ENCODE data around the gene MYO9B. TPM values are rescaled to one million over a fixed set of nuclear protein-coding genes. Genes with fewer than 3 reads are reported as not detected.

The MYO9B gene
- polyA plus RNA-seq, 2 of the 4 experiments (the other 2 are of a cell fraction), result 13.0 to 27.7 TPM

DNA sequence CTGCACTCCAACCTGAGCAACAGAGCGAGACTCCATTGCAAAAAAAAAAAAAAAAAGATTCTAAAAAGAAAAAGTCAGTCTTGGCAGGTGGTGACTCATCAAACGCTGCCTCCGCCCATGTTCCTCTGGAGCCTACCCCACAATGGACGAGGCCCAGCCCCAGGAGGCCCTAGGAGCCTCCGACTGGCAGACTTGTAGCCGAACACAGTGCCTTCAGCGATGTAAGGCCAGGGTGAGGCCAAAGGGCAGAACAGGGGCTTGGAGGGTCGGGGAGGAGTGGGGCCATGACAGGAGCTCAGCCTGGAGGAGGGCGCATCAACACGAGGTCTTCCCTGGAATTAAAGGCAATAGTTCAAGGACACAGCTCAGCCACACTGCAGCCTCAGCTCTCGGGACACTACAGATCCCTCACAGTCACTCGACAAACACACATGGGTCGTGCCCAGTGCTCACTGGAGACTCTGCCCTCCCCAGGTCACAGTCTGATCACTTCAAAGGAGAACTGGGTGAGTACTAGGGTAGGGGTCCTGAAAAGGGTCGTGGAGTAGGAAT is 144.7 kb downstream of the MYO9B start:
- POLR2A ChIA-PET, result no interaction called here
- peak; percentile 32 to 39; a peak in 3 of 6 replicates for ATAC-seq

GRCh38 chr19:17225053-17225452 is 149.5 kb downstream of the MYO9B start:
- Histone ChIP-seq H3K4me1 (peaks cover 13% of the 10 kb centered on the region), H3K27ac (peak overlapping the region in 1 of 2 experiments; percentile 92; a peak in 2 of 6 replicates), H3K4me3 (no peak overlapping the region), H3K4me2 (peak overlapping the region; percentile 79; the same call in 1 of the 3 replicates), H3K9me3 (no peaks in the 10 kb centered on the region)
- DNase-seq (ENCODE audit: low read depth in 1 of 2, low spot score in 1 of 2), result no peak
- CTCF ChIA-PET, result interaction anchor here (0.9 to 3.6 kb wide), 3 partner anchors 10 to 58 kb away, joined by 3 to 11 read pairs (median 5); no protein-coding TSS in a partner anchor
- WGBS (ENCODE audit: missing lambda C conversion rate), result 84% methylated on average over 10 of the region's 10 CpGs
- POLR2A ChIA-PET, result no interaction called here
- TF ChIP-seq FOSB (CRISPR knock-in tag; IDR thresholded peaks at IDR 0.05), result no peak
- no peak for ATAC-seq
- FAIRE-seq, result no peak

More for the DNA sequence above, 144.7 kb downstream of the MYO9B start:
- H3K4me1 ChIP-seq, result peaks cover 12% of the 10 kb centered on the region
- H3K9me3 ChIP-seq, result no peaks in the 10 kb centered on the region
- DNase-seq (ENCODE audit: low read depth in 1 of 2, low spot score in 1 of 2) (peak in 1 of 2 experiments; percentile 53), FAIRE-seq (no peak)
- WGBS (ENCODE audit: missing lambda C conversion rate), result 31% methylated on average over 4 of the region's 14 CpGs
- no peak overlapping the region for H3K4me2 ChIP-seq
- H3K27ac ChIP-seq, result peak overlapping the region in 1 of 2 experiments; percentile 68; a peak in 2 of 6 replicates
- H3K4me3 ChIP-seq, result no peak overlapping the region
- CTCF ChIA-PET, result interaction anchor here (0.6 kb wide), 1 partner anchor 1241 kb away, joined by 3 read pairs; no protein-coding TSS in a partner anchor
- TF ChIP-seq FOSL2 (IDR thresholded peaks at IDR 0.05) (no peak), FOSL2 (CRISPR knock-in tag; IDR thresholded peaks at IDR 0.05) (peak; percentile 65), GATA3 (IDR thresholded peaks at IDR 0.05; ENCODE audit: borderline replicate concordance) (no peak)
- TF ChIP-seq, protein P1, sequence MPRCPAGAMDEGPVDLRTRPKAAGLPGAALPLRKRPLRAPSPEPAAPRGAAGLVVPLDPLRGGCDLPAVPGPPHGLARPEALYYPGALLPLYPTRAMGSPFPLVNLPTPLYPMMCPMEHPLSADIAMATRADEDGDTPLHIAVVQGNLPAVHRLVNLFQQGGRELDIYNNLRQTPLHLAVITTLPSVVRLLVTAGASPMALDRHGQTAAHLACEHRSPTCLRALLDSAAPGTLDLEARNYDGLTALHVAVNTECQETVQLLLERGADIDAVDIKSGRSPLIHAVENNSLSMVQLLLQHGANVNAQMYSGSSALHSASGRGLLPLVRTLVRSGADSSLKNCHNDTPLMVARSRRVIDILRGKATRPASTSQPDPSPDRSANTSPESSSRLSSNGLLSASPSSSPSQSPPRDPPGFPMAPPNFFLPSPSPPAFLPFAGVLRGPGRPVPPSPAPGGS (IDR thresholded peaks at IDR 0.05), result no peak

DNA sequence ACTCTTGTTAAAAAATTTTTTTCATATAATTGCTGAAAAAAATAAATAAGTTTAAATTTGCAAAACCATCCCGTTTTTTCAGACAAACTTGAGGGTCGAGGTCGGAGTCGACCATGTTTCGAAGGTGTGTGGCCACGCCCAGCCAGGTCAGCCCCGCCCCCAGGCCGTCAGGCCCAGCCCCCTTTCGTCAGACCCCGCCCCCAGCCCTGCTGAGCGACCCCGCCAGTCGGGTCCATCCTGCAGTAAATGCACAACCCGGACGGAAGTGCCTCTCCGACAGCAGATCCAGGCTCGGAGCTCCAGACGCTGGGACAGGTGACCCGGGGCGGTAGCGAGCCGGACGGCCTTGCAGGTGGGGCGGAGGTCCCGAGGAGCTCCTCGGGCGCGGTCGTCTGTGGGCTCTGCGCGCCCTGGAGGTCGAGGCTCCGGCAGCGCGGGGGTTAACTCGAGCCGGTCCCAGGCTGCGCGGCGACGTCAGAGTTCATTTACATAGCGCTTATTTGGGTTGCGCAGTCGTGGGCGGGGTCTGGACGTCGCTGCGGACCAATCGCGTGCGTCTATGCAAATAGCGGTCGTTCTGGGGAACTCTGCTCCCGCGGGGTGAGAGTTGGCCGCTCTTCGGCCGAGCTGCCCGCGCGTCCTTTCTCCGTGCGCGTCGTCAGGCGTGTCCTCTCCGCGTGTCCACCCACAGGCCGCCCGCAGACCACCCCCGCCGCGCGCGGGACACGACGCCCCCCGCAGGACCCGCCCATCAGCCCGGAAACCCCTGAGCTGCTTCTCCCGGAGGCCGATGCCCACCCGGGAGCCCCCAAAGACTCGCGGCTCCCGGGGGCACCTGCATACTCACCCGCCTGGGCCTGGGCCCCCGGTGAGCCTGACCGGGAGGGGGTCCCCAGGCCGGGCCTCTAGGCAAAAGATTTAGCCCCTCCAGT is 150.7 kb downstream of the MYO9B start, which contains the start of gene OCEL1:
TSS of gene OCEL1 (plus strand) at position 225 of the 932 bp plus-strand sequence. CDS start at position 247, 22 bp downstream.
- peak within 1 kb of the TSS; percentile 64 for H3K4me3 ChIP-seq
- peak within 1 kb of the TSS; percentile 79 for H3K4me2 ChIP-seq
- no peaks in the 10 kb centered on the region for H3K9me3 ChIP-seq
- ChIA-PET POLR2A (interaction anchor here (0.6 to 1.6 kb wide), 5 partner anchors 9 to 41 kb away, joined by 4 to 18 read pairs (median 4); partner anchors contain the start of genes BABAM1 and USE1), CTCF (interaction anchor here (0.5 to 3.6 kb wide), 8 partner anchors 9 to 151 kb away, joined by 3 to 11 read pairs (median 3); partner anchors contain the start of gene MYO9B)
- peaks cover 9% of the 10 kb centered on the region; the same call in 1 of the 3 replicates for H3K4me1 ChIP-seq
- under 1% methylated on average over 10 of the region's 90 CpGs for WGBS (ENCODE audit: missing lambda C conversion rate)
- ATAC-seq, result peak; percentile 93 to 94
- no peak for FAIRE-seq
- DNase-seq (ENCODE audit: low read depth in 1 of 2, low spot score in 1 of 2), result peak; percentile 80 to 97
- H3K27ac ChIP-seq, result peak within 1 kb of the TSS; percentile 83 to 92
- TF ChIP-seq, protein P1 (IDR thresholded peaks at IDR 0.05), result no peak
- TF ChIP-seq RARB (CRISPR knock-in tag; IDR thresholded peaks at IDR 0.05), result no peak
- peak; percentile 43 for TF ChIP-seq POLR2A (IDR thresholded peaks at IDR 0.05; ENCODE audit: low read length)
- TF ChIP-seq, protein P2, sequence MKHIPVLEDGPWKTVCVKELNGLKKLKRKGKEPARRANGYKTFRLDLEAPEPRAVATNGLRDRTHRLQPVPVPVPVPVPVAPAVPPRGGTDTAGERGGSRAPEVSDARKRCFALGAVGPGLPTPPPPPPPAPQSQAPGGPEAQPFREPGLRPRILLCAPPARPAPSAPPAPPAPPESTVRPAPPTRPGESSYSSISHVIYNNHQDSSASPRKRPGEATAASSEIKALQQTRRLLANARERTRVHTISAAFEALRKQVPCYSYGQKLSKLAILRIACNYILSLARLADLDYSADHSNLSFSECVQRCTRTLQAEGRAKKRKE (CRISPR knock-in tag; IDR thresholded peaks at IDR 0.05; ENCODE audit: low read depth), result no peak
- TF ChIP-seq GATA3 (IDR thresholded peaks at IDR 0.05; ENCODE audit: borderline replicate concordance), result no peak
- no peak for TF ChIP-seq RCOR1 (IDR thresholded peaks at IDR 0.05; ENCODE audit: low read depth, low read length)
- 0 out of 2 replicates have a peak, but pooled peaks have one; percentile 11 for TF ChIP-seq MAZ (IDR thresholded peaks at IDR 0.05; ENCODE audit: borderline replicate concordance, low read depth, low read length)
- TF ChIP-seq EHF (CRISPR knock-in tag; IDR thresholded peaks at IDR 0.05), result no peak
- peak in 1 of 2 experiments; percentile 79; a peak in 2 of 4 replicates for TF ChIP-seq CEBPB (IDR thresholded peaks at IDR 0.05)
- no peak for TF ChIP-seq ZC3H11A (IDR thresholded peaks at IDR 0.05)
- TF ChIP-seq, protein P3, sequence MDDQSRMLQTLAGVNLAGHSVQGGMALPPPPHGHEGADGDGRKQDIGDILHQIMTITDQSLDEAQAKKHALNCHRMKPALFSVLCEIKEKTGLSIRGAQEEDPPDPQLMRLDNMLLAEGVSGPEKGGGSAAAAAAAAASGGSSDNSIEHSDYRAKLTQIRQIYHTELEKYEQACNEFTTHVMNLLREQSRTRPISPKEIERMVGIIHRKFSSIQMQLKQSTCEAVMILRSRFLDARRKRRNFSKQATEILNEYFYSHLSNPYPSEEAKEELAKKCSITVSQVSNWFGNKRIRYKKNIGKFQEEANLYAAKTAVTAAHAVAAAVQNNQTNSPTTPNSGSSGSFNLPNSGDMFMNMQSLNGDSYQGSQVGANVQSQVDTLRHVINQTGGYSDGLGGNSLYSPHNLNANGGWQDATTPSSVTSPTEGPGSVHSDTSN (IDR thresholded peaks at IDR 0.05), result no peak
- no peak for TF ChIP-seq ZNF302 (CRISPR knock-in tag; IDR thresholded peaks at IDR 0.05)
- TF ChIP-seq, protein P4, sequence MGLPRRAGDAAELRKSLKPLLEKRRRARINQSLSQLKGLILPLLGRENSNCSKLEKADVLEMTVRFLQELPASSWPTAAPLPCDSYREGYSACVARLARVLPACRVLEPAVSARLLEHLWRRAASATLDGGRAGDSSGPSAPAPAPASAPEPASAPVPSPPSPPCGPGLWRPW (IDR thresholded peaks at IDR 0.05), result no peak
- no peak for TF ChIP-seq MAFK (IDR thresholded peaks at IDR 0.05; ENCODE audit: partially characterized antibody)
- TF ChIP-seq MAX (IDR thresholded peaks at IDR 0.05), result peak; percentile 29; the same call in 1 of the 2 replicates
- no peak for TF ChIP-seq FOXS1 (CRISPR knock-in tag; IDR thresholded peaks at IDR 0.05)
- TF ChIP-seq BHLHE40 (IDR thresholded peaks at IDR 0.05; ENCODE audit: low read depth, low read length), result no peak
- peak in 1 of 2 experiments; percentile 30; a peak in 1 of 5 replicates for TF ChIP-seq JUN (IDR thresholded peaks at IDR 0.05)
- no peak for TF ChIP-seq ESRRA (IDR thresholded peaks at IDR 0.05; ENCODE audit: borderline replicate concordance, low read length)
- no peak for TF ChIP-seq HOXB13 (CRISPR knock-in tag; IDR thresholded peaks at IDR 0.05; ENCODE audit: low read depth)
- TF ChIP-seq, protein P5, sequence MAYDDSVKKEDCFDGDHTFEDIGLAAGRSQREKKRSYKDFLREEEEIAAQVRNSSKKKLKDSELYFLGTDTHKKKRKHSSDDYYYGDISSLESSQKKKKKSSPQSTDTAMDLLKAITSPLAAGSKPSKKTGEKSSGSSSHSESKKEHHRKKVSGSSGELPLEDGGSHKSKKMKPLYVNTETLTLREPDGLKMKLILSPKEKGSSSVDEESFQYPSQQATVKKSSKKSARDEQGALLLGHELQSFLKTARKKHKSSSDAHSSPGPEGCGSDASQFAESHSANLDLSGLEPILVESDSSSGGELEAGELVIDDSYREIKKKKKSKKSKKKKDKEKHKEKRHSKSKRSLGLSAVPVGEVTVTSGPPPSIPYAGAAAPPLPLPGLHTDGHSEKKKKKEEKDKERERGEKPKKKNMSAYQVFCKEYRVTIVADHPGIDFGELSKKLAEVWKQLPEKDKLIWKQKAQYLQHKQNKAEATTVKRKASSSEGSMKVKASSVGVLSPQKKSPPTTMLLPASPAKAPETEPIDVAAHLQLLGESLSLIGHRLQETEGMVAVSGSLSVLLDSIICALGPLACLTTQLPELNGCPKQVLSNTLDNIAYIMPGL (CRISPR knock-in tag; IDR thresholded peaks at IDR 0.05; ENCODE audit: borderline replicate concordance), result no peak

All from A549 (cell line).